ENCODE results near the gene MDM2. TPM values are rescaled to one million over a fixed set of nuclear protein-coding genes. Genes with fewer than 3 reads are reported as not detected.

The MDM2 gene
- total and polyA plus RNA-seq, 10 of the 15 experiments (the other 5 are each of a cell fraction or from before 2014, with no cell fraction given) = 48.2 to 174 (median 85.0) TPM

DNA sequence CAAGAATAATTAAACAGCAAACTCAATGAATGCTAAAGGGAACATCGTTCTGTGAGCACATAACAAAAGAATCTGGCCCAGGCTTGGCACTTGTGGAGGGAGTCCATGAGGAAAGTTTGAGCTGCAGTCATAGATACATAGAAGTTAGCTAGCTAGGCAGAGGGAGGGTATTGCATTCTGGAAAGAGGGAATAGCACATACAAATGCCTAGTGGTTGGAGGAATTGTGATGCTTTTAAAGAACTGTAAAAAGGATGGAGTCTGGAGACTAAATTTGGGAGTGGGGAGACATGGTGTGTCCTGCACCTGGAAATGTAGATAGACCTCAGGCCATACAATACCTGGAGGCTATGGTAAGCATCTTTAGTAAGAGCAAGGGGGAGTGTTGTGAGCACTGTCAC, 38.0 kb upstream of the MDM2 start:
- no peak for FAIRE-seq
- Histone ChIP-seq H3K4me1 (ENCODE audit: control insufficient read depth, insufficient read depth, low read length) (peaks cover 6% of the 10 kb centered on the region; the same call in 1 of the 2 replicates), H4K20me1 (ENCODE audit: control insufficient read depth, insufficient read depth) (no peaks in the 10 kb centered on the region), H3K4me2 (ENCODE audit: control insufficient read depth, insufficient read depth) (no peak overlapping the region), H3K36me3 (ENCODE audit: control insufficient read depth in 2 of 2, insufficient read depth in 2 of 2, low read length in 1 of 2) (peaks cover 0 to 3% of the 10 kb centered on the region in 2 experiments; a peak in 1 of 4 replicates), H3K27me3 (replicated peaks in 1 of 2; ENCODE audit: control insufficient read depth in 2 of 2, insufficient read depth in 2 of 2, low read length in 1 of 2) (no peaks in the 10 kb centered on the region), H3K9me3 (replicated peaks; ENCODE audit: control insufficient read depth, insufficient read depth, low read length) (no peaks in the 10 kb centered on the region), H3K79me2 (ENCODE audit: control insufficient read depth, insufficient read depth, low read length) (no peaks in the 10 kb centered on the region), H3K9ac (ENCODE audit: control insufficient read depth, insufficient read depth, low read length) (no peak overlapping the region), H2AFZ (ENCODE audit: control insufficient read depth, low read depth, low read length) (no peak overlapping the region), H3K27ac (ENCODE audit: control insufficient read depth, insufficient read depth) (no peak overlapping the region), H3K4me3 (no peak overlapping the region)
- ChIA-PET POLR2A (no interaction called here), CTCF (no interaction called here), RAD21 (ENCODE audit: unreplicated experiment) (no interaction called here), SMC1A (ENCODE audit: uncharacterized antibody, unreplicated experiment) (interaction anchor here (1.4 kb wide), 1 partner anchor 12 kb away, joined by 3 read pairs; no protein-coding TSS in a partner anchor)
- no peak for ATAC-seq
- DNase-seq (ENCODE audit: low read depth, low spot score) = no peak
- intact Hi-C loops (cut with micrococcal nuclease; ENCODE audit: unreplicated experiment) (no loop called here), in situ Hi-C loops (cut with MboI) (no loop called here)
- no peak for TF ChIP-seq SREBF1 (IDR thresholded peaks at IDR 0.05; ENCODE audit: low read length)
- TF ChIP-seq ETV6 (conservative IDR thresholded peaks at IDR 0.05 in 1 of 2, IDR thresholded peaks at IDR 0.05 in 1 of 2; ENCODE audit: borderline replicate concordance in 1 of 2, low read depth in 1 of 2) = no peak
- TF ChIP-seq POLR2A (IDR thresholded peaks at IDR 0.05; ENCODE audit: low read depth, low read length) = no peak
- no peak for TF ChIP-seq SMAD1 (IDR thresholded peaks at IDR 0.05; ENCODE audit: low read depth, partially characterized antibody)
- TF ChIP-seq, protein P1, sequence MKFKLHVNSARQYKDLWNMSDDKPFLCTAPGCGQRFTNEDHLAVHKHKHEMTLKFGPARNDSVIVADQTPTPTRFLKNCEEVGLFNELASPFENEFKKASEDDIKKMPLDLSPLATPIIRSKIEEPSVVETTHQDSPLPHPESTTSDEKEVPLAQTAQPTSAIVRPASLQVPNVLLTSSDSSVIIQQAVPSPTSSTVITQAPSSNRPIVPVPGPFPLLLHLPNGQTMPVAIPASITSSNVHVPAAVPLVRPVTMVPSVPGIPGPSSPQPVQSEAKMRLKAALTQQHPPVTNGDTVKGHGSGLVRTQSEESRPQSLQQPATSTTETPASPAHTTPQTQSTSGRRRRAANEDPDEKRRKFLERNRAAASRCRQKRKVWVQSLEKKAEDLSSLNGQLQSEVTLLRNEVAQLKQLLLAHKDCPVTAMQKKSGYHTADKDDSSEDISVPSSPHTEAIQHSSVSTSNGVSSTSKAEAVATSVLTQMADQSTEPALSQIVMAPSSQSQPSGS (IDR thresholded peaks at IDR 0.05; ENCODE audit: low read length) = no peak
- no peak for TF ChIP-seq ZNF207 (IDR thresholded peaks at IDR 0.05; ENCODE audit: borderline replicate concordance)
- TF ChIP-seq ZBED1 (IDR thresholded peaks at IDR 0.05; ENCODE audit: borderline replicate concordance) = no peak
- TF ChIP-seq ASH2L (IDR thresholded peaks at IDR 0.05; ENCODE audit: borderline replicate concordance, low read depth) = no peak
- no TSS peak for BruUV-seq (replicated peaks)
- 100% methylated on average over 1 of the region's 1 CpG for WGBS (ENCODE audit: insufficient coverage, insufficient replicate concordance, low lambda C conversion rate, missing lambda C conversion rate)

All from GM12878 (cell line).